HL-60/S4 treated with phorbol 12-myristate 13-acetate at 8.2 ng/mL for 4 days and 3 days (cell line): ENCODE results near the gene FBLN1.

Experiments used
- in situ Hi-C: fragments of 300-500 bp; cut with MboI; formaldehyde crosslinking; loops from 2 replicates; pipeline ENCODE4 v1.15.0; 2022; ENCODE audit warnings: low sequenced_read_pairs

Gene FBLN1

DNA sequence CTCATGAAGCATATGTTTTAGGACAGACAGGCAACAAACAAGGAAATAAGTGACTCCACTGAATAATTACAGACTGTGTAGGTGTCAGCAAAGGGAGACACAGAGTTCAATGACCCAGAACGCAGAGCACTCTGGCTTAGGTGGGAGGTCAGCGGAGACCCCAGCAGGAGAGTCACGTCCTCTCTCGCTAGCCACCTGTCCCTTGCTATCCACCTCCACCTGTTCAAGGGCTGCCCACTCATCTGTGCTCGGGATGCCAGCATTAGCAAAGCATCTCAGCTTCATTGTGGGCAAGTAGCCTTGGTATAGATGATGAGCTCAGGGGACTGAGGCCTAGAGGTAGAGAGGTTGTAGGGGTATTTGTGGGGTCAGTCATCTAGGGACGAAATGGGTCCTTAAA is 147.1 kb downstream of the FBLN1 start:
- in situ Hi-C loops, result no loop called here

- in situ Hi-C loops, result no loop called here
Observed at GRCh38 chr22:45650721-45651120, 148.0 kb downstream of the FBLN1 start.
